Calu3 (cell line): ENCODE data around the gene FAIM. TPM values are rescaled to one million over a fixed set of nuclear protein-coding genes. Genes with fewer than 3 reads are reported as not detected.
"Not testable (repeated sequence)": the region's sequence is repeated elsewhere in the genome, so short reads cannot be mapped to it uniquely, and the experiment has no call there.

Experiments used
- BruUV-seq: library from RNA; stranded (reverse); fragments of 400-500 nt; replicated peaks from 2 replicates; lab custom pipeline; 2021; lab: Mats Ljungman, UMichigan
- CTCF ChIA-PET: fragments of 300-600 bp; sonication (Branson Sonifier 250); formaldehyde crosslinking; loops from one replicate; lab custom pipeline; 2022; ENCODE audit warnings: antibody characterized with exemption; lab: Charles Lee
- DNase-seq: peaks from one replicate; pipeline ENCODE4 v3.0.0; 2022
- H3K27ac Mint-ChIP-seq: one replicate; pipeline ENCODE4 v1.8.0; 2022; ENCODE audit warnings: mixed read lengths; ENCODE audit not compliant: unreplicated experiment
- H3K27me3 Mint-ChIP-seq: one replicate; pipeline ENCODE4 v1.8.0; 2022; ENCODE audit warnings: mixed read lengths; ENCODE audit not compliant: unreplicated experiment
- H3K36me3 Mint-ChIP-seq: one replicate; pipeline ENCODE4 v1.8.0; 2022; ENCODE audit warnings: mild to moderate bottlenecking, moderate library complexity, mixed read lengths; ENCODE audit not compliant: insufficient read depth, unreplicated experiment
- H3K4me1 Mint-ChIP-seq: one replicate; pipeline ENCODE4 v1.8.0; 2022; ENCODE audit warnings: mild to moderate bottlenecking, low read depth, mixed read lengths; ENCODE audit not compliant: unreplicated experiment
- H3K4me3 Mint-ChIP-seq: one replicate; pipeline ENCODE4 v1.8.0; 2022; ENCODE audit warnings: mild to moderate bottlenecking, low read depth, moderate library complexity, mixed read lengths; ENCODE audit not compliant: unreplicated experiment
- H3K9me3 Mint-ChIP-seq: one replicate; pipeline ENCODE4 v1.8.0; 2022; ENCODE audit warnings: low read depth, mixed read lengths; ENCODE audit not compliant: unreplicated experiment
- intact Hi-C: fragments of 100-400 bp; cut with micrococcal nuclease; formaldehyde crosslinking; loops from one replicate; pipeline ENCODE4 v1.10.0; 2022; ENCODE audit not compliant: unreplicated experiment
- total RNA-seq: library from RNA; stranded (reverse); gene quantifications from 2 replicates; pipeline ENCODE4 v1.2.3, GENCODE V29; 2022
- TF ChIP-seq, protein P1 (sequence below): fragments of 200-600 bp; IDR thresholded peaks from one replicate; pipeline ENCODE4 v1.8.0; 2022; ENCODE audit warnings: antibody characterized with exemption; ENCODE audit not compliant: unreplicated experiment

Gene FAIM
- total RNA-seq, 1 experiment from 2014 or later, result 30.4 TPM

DNA sequence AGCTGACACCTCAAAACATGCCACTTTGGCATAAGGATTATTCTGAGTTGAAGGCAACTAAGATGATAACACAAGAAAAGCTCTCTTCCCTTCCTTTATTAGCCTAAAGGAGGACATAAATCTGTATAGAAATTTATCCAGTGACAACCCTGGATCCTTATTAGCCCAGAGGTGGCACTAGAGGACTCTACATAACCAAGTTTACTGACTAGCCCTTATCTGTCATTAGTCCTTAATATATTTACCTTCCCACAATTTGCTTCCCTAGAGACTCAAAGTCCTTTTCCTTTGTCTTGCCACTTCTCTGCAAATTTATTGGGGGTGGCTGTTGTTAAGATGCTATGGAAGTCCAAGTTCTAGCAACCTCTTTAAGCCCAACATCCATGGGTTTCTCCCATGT is 41.2 kb upstream of the FAIM start:
- Mint-ChIP-seq H3K36me3 (no peaks in the 10 kb centered on the region), H3K4me1 (no peaks in the 10 kb centered on the region), H3K27ac (no peak overlapping the region), H3K4me3 (no peak overlapping the region), H3K9me3 (peaks cover 2% of the 10 kb centered on the region), H3K27me3 (no peaks in the 10 kb centered on the region)
- DNase-seq, result no peak
- intact Hi-C loops, result no loop called here
- CTCF ChIA-PET, result interaction anchor here (0.5 to 0.9 kb wide), 2 partner anchors 41 to 362 kb away, joined by 3 read pairs; no protein-coding TSS in a partner anchor
- BruUV-seq, result no TSS peak
- TF ChIP-seq, protein P1, sequence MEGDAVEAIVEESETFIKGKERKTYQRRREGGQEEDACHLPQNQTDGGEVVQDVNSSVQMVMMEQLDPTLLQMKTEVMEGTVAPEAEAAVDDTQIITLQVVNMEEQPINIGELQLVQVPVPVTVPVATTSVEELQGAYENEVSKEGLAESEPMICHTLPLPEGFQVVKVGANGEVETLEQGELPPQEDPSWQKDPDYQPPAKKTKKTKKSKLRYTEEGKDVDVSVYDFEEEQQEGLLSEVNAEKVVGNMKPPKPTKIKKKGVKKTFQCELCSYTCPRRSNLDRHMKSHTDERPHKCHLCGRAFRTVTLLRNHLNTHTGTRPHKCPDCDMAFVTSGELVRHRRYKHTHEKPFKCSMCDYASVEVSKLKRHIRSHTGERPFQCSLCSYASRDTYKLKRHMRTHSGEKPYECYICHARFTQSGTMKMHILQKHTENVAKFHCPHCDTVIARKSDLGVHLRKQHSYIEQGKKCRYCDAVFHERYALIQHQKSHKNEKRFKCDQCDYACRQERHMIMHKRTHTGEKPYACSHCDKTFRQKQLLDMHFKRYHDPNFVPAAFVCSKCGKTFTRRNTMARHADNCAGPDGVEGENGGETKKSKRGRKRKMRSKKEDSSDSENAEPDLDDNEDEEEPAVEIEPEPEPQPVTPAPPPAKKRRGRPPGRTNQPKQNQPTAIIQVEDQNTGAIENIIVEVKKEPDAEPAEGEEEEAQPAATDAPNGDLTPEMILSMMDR, result no peak

DNA sequence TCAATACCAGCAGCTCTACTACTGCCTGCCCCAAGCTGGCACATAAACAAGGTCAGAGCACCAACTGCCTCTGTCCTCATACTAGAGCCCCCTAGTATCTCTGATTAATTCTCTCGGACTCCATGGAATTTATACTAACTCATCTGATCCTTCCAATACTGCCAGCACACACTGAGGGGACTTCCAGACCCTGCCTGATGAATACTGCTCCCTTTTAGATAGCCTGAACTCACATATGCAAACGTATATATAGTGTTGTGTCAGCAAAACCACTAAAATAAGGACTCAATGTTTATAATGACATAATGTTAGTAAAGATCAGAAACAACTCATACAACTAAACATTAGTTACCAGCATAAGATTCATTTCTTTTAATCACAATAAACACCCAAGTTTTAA is 39.5 kb upstream of the FAIM start:
- no peak overlapping the region for H3K4me3 Mint-ChIP-seq
- CTCF ChIA-PET, result no interaction called here
- TF ChIP-seq, protein P1, result no peak
- no TSS peak for BruUV-seq
- H3K36me3 Mint-ChIP-seq, result peaks cover 7% of the 10 kb centered on the region
- peaks cover 2% of the 10 kb centered on the region for H3K9me3 Mint-ChIP-seq
- H3K27me3 Mint-ChIP-seq, result no peaks in the 10 kb centered on the region
- no peak for DNase-seq
- H3K27ac Mint-ChIP-seq, result no peak overlapping the region
- no peaks in the 10 kb centered on the region for H3K4me1 Mint-ChIP-seq
- intact Hi-C loops, result no loop called here

DNA sequence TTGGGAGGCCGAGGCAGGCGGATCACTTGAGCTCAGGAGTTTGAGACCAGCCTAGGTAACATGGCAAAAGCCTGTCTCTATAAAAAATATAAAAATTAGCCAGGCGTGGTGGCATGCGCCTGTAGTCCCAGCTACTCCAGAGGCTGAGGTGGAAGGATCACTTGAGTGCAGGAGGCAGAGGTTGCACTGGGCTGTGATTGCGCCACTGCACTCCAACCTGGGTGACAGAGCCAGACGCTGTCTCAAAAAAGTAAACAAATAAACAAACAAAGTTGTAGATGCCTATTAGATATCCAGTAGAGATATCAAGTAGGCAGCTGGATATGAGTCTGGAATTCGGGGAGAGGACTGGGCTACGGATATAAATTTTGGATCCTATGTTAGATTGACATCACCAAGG is 38.9 kb upstream of the FAIM start:
- H3K27ac Mint-ChIP-seq, H3K4me1 Mint-ChIP-seq, intact Hi-C loops, CTCF ChIA-PET, H3K4me3 Mint-ChIP-seq, H3K27me3 Mint-ChIP-seq, H3K36me3 Mint-ChIP-seq, H3K9me3 Mint-ChIP-seq, BruUV-seq, DNase-seq: not testable (repeated sequence)

DNA sequence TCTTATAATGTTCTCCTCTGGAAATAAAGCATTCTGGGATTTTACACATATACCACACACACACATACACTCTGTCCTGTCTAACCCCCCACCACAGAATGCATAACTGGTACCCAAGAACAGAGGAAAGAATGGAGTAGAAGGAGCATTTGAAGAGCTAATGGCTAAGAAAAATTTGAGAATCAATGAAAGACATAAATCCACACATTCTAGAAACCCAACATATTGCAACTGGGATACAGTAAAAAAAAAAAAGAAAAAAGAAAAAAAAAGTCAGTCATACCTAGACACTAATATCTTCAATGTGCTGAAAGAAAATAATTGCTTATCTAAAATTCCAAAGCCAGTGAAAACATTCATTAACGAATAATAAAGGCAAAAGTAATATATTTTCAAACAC is 35.4 kb upstream of the FAIM start:
- Mint-ChIP-seq H3K27me3 (no peaks in the 10 kb centered on the region), H3K36me3 (peaks cover 7% of the 10 kb centered on the region), H3K27ac (no peak overlapping the region), H3K9me3 (peaks cover 9% of the 10 kb centered on the region), H3K4me1 (peaks cover 2% of the 10 kb centered on the region), H3K4me3 (no peak overlapping the region)
- BruUV-seq, result no TSS peak
- CTCF ChIA-PET, result interaction anchor here (0.6 kb wide), 2 partner anchors 29 to 336 kb away, joined by 3 read pairs; no protein-coding TSS in a partner anchor
- intact Hi-C loops, result no loop called here
- no peak for DNase-seq
- TF ChIP-seq, protein P1, result no peak

DNA sequence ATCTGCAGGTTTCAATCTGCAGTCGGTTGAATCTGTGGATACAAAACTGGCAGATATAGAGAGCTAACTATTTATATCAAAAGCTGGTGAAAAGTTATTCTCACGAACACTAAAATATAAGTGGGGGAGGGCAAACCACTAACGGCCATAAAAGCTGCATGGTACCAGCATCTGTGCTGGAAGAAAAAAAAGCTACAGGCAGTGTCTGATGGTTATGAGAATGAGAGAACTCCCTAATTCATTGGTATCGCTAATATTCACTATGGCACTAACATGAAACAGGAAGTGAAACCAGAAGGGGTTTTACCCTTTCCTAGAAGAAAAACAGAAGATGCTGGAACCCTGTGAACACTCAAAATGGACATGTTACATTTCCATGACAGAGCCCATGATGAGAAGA is 30.4 kb upstream of the FAIM start:
- H3K4me1 Mint-ChIP-seq, result peaks cover 11% of the 10 kb centered on the region
- no TSS peak for BruUV-seq
- H3K4me3 Mint-ChIP-seq, result no peak overlapping the region
- TF ChIP-seq, protein P1, result no peak
- H3K9me3 Mint-ChIP-seq, result peaks cover 9% of the 10 kb centered on the region
- peaks cover 7% of the 10 kb centered on the region for H3K36me3 Mint-ChIP-seq
- no peaks in the 10 kb centered on the region for H3K27me3 Mint-ChIP-seq
- intact Hi-C loops, result no loop called here
- DNase-seq, result no peak
- CTCF ChIA-PET, result interaction anchor here (1.1 kb wide), 1 partner anchor 99 kb away, joined by 3 read pairs; no protein-coding TSS in a partner anchor
- H3K27ac Mint-ChIP-seq, result no peak overlapping the region
